Keratinocyte (primary cell): ENCODE measurements around the gene YAE1.

Experiments
- CTCF ChIP-seq, 3 experiments: IDR thresholded peaks in 1 of 3; conservative IDR thresholded peaks in 1 of 3; optimal IDR thresholded peaks in 1 of 3; 2 replicates in 2 of 3; 3 replicates in 1 of 3; pipeline versions ENCODE3 to v1.5.1; 2011; ENCODE audit warnings: low read length in 3 of 3, mild to moderate bottlenecking in 3 of 3, moderate library complexity in 2 of 3, control low read depth in 1 of 3, inconsistent platforms in 1 of 3; ENCODE audit not compliant: insufficient read depth in 2 of 3; ENCODE audit errors: extremely low read depth in 1 of 3
- EZH2 ChIP-seq: IDR thresholded peaks from one replicate; pipeline ENCODE4 v1.6.1; 2012; ENCODE audit warnings: inconsistent platforms, mild to moderate bottlenecking, low read length, moderate library complexity

GRCh38 chr7:39550411-39550810 lies 15.8 kb upstream of the YAE1 start:
- TF ChIP-seq CTCF (optimal IDR thresholded peaks at IDR 0.05 in 1 of 3, IDR thresholded peaks at IDR 0.05 in 1 of 3, conservative IDR thresholded peaks at IDR 0.05 in 1 of 3; ENCODE audit: extremely low read depth in 1 of 3, insufficient read depth in 2 of 3, low read length in 3 of 3) (no peak), EZH2 (no peak)
